HG03354 (cell line): ENCODE data around the gene RASAL3.

Source experiments
- ATAC-seq: cut with Tn5 transposase; IDR thresholded peaks from one replicate; pipeline ENCODE4 v1.9.1; 2021; ENCODE audit warnings: mild to moderate bottlenecking; ENCODE audit not compliant: unreplicated experiment, poor library complexity, severe bottlenecking

RASAL3 gene

DNA sequence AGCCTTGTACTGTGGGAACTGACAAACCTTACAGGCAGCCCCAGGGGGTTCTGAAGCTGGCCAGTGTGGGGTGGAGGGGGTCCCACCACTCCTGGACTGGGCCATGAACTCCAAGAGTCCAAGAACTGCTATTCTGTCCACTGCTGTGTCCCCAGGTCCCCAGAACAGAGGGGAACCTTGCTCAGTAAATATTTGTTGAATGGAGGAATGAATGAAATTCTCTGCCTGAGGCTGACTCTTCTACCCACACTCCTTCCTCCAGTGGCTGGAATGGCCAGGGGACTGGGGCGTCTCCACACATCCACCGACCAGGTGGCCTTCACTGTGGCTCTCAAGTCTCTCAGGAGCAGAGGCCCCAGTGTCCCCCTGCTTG, 26.2 kb downstream of the RASAL3 start:
- ATAC-seq = no peak

DNA sequence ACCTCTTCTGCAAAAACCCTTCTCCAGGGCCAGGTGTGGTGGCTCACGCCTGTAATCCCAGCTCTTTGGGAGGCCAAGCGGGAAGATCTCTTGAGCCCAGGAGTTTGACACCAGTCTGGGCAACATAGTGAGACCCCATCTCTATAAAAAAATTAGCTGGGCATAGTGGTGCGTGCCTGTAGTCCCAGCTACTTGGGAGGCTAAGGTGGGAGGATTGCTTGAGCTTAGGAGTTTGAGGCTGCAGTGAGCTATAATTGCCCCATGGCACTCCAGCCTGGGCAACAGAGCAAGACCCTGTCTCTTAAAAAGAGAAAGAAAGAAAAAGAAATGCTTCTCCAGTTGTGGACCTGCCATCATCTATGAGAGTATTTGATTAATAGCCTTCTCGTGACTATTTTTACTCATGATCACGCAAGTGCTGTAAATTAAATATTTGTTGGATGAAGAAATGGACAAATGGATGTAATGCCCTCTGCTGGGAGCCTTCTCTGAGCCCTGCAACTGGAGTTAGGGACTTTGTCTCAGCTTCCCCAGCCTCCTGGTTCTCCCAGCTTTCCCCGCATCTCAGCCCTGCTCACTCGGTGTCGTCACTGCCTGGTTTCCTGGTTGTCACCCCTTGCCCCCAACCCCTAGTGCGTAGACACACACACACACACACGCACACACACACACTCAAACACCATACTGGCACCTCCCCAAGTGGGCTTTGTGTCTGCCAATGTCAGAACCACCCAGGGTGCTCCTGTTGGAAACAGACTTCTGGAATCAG, 26.8 kb downstream of the RASAL3 start:
- no peak for ATAC-seq

DNA sequence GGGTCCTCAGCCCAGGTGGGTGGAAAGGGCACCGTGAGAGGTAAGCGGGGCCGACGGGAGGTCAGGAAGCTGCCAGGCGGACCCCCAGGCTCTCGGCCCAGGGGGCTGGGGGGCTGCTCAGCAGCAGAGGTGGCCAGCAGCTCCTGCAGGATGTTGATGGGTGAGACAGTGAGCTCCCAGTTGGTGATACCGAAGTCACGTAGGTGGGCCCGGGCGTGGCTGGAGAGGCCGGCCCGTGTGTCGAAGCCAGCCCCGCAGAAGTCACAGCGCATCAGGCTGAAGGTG, 27.6 kb downstream of the RASAL3 start:
- no peak for ATAC-seq

DNA sequence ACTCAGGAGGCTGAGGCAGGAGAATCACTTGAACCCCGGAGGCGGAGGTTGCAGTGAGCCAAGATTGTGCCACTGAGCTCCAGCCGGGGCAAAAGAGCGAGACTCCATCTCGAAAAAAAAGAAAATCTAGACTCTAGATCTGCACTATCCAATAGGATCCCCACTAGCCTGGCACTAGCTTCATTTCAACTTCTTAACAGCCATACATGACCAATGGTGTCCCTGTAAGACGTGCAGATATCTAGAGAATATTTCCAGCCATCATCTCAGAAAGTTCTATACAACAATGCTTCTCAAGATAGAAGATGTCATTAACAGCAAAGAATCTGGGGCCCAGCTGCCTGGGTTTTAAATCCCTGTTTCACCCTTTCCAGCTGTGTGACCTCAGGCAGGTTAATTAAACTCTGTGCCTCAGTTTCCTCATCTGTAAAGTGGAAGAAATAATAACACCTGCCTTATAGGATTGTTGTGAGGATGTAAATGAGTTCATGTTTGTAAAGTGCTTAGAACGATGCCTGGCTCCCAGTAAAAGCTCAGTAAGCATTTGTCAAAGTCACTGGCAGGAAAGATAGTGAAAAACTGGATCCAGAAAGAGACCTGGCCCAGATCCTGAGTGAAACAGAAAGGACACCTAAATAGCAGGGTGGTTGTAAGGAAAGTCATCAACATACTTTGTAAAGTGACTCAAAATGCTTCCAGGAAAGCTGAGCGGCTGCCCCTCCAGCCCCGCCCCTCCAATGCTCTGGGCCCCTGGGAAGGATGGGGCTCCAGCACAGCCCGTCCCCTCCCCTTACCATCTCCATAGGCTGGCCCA, 28.1 kb downstream of the RASAL3 start:
- ATAC-seq = no peak

DNA sequence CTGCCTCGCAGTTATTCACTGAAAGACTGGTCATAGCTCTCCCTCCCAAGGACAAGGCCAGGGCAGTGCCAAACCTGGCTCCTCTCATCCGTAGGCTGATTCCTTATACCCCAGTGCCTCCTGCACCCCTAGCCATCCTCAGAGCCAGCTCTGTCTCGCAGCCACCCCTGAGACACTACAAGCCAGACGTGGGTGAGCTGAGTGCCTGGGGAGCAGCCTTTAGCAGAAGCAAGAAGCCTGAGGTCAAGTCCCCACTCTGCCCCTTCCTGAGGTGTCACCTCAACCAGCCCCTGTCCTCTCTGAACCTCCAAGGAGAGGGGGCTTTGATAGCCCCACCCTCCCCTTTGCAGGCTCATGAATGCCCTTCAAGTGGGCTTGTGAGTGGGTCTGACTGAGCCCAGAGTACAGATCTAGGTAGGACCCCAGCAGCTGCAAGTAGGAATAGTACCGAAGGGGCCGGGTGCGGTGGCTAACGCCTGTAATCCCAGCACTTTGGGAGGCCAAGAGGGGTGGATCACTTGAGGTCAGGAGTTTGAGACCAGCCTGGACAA, 30.8 kb downstream of the RASAL3 start:
- ATAC-seq = no peak

DNA sequence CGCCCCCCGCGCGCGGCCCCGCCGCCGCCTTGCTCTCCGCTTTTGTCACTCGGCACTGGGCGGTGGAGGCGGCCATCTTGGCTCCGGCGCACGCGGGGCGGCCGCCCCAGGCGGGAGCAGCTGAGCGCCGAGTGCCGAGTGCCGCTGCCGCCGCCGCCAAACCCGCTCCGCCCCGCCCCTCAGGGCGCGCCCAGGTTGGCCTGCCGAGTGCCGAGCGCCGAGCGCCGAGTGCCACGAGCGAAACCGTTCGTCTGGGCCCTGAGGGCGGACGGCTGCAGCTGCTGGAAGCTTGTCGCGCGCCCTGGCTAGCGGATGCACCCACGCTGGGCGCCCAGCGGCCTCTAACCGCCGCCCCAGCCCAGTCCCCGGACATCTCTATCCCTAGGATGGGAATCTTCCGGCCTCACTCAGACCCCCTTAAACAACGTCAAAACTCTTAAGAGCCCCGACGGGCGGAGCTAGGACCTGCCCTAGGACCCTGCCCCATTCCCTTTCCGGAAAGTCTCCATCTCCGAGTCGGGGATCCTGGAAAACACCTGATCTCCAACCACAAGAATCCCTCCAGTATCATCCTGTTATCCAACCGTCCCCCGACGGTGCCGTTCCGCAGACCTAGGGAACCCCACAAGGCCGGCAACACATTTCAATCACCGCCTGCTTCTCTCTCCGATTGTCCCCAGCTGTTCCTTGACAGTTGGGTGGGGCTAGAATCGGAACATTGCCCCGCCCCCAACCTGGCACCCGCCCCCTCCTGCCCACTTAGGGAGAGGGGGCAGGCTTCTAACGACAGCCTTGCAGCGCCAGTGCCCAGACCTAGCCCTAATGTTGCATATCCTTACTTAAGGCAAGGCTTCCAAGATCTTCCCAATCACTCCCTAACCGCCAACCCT, 31.5 kb downstream of the RASAL3 start:
- peak; percentile 71 for ATAC-seq

DNA sequence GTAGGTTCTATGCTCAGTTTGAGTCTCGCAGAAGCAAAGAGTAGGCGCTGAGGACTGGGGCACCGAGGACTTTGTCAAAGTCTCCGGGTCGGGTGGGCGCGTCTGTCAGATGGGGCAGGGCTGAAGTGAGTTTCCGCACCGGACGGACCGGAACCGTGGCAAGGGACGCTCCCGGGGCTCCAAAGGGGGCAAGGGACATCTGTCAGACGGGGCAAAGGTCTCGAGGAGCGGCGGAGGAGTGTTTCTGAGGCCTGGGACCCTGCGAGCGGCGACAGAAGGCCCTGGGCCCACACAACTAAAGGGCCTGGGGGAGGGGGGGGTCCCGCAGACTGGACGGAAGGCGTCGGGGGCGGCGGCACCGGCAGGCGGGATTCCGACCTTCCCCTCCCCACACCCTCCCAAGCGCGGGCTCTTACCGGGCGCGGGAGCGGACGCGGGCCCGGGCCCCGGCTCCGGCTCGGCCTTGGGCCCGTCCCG, 32.3 kb downstream of the RASAL3 start:
- ATAC-seq = peak; percentile 21

DNA sequence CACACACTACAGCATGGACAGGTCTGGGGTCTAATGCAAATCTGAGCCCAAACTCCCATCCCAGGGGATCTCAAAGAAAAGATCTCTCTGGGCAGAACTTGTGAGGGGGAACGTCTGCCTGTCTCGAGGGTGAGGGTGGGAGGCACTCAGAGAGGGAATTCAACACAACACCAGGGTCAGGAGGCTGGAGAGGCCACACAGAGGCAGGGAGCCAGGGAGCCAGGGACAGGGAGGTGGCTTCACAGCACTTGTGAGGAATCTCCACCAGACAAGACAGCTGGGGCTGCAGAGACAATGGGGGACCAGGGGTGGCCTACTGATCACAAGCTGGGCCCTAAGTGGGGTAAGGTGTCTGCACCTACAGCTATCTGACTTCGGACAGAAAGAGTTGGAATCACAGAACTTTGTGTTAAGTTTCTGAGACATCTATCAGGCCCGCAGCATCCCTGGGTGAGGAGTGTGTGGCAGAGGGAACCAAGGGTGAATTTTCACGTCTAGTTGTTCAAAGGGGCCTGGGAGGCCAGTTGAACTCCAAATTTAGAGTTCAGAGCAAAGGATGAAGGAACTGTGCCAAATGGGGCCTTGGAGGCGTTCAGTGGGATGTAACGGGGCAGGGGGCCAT, 32.8 kb downstream of the RASAL3 start:
- no peak for ATAC-seq

DNA sequence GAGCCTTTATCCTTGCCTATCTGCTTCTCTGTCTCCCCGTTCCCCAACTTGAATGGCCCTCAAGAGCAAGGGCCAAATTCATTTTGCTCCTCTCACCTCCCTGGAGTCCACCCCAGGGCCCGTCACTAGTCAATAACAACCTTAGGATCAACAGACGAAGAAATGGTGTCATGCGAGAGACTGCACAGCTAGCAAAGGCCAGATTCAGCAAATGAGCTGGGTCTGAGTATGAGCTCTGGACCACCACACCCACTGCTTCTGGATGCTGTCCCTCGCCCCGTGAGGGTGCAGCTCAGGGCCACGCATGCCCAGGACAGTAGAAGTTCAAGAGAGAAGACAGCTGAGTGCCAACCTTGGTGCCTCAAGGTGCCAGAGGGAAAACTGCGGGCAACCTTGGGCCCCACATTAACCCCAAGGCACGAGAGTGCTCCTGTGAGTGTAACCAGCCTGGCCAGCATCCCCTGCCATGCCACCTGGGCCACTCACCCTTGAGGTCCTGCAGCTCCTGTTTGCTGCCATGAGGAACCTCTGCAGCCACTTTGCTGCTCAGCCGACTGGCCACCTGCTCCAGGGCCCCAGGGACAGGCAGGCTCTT, 33.7 kb downstream of the RASAL3 start:
- ATAC-seq = no peak

DNA sequence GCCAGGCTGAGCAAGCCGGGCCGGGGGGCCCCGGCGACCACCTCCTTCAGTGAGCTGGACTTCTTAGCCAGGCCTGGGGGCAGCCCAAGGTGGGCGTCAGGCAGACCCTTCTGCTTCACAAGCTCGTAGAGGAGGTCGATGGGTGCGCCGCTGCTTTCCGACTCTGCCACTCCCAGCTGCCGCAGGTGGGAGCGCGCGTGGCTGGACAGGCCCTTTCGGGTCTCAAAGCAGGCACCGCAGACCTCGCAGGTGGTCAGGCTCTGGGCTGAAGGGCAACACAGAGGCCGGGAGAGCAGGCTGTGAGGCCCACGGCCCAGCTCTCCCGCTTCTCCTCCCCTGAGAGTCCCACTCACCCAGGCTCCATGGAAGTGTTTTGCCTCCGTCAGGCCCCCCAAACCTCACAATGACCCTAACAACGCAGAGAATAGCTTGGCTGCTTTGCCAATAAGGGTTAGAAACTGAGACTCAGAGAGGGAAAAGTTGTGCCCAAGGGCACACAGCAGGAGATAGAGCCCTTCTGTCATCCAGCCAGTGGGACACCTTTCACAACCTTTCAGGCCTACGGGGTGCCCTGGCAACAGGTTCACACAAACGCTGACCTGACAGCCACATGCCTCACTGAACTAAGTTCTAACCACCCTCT, 34.4 kb downstream of the RASAL3 start:
- ATAC-seq = no peak

DNA sequence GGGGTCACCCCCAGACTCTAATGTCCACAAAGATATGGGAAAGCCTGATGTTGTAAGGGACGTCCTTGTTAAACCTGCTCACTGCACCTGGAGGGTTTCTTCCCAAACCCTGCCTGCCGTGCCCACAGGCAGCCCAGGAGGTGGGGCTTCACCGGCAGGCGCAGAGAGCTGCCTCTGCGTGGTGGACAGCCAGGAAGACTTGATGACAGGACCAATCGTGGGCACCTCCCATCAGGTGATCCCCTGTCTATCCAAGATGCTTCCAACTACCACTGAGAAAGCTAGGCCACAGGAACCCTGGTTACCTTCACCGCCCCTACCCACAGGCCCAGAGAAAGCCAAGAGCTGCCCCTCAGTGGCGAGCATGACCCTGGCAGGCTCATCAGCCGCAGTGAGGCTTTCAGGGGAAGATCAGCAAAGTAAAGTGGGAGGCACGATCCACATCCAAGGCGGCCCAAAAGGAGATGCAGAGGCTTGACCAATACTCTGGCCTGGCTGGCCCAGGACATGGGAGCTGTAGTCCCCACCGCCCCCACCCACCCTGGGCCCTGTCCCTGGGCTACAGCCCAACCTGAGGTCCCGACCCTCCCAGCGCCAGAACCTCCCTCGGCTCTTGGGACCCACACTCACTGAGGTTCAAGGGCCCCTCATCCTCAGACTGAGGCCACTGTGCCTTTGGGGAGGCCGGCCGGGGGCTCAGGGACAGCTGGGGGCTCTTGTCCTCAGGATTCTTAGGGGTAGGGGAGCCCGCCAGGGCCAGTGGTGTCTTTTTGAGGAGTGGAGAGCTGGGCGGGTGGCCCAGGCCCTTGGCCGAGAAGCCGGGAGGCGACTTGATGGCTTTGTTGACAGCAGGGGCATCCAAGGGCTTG, 35.2 kb downstream of the RASAL3 start:
- ATAC-seq = no peak

DNA sequence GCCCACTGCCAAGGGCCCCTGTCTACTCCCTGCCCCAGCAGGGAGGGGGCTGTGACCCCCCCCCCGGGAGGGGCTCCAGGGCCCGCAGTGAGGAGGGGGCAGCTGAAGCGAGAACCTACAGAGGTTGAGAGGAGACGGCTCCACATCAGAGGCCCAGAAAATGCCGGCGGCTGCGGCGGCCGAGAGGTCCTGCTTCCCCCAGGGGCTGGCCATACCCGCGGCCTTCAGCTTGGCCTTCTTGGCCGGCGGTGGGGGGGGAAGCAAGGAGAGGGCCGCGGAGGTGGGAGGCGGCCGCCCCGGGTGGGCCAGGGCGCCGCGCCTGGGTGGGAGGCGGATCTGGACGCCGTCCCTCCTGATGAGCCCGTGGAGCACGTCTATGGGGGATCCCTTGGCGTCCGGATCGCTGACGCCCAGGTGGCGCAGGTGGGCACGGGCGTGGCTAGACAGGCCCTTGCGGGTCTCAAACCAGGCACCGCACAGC, 36.3 kb downstream of the RASAL3 start:
- no peak for ATAC-seq

DNA sequence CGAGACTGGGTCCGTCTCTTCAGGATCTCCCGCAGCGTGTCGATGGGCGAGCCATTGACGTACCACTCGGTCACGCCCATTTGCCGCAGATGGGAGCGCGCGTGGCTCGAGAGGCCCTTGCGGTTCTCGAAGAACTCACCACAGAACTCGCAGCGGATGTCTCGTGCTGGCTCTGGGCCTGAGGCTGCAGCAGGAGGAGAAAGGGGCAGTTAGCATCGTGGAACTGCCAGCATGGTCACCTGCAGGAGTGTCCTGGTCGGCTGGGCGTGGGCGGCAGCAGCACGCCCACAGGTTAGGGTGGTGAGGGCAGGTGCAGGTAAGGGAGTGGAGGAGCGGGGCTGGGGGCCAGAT, 37.0 kb downstream of the RASAL3 start:
- ATAC-seq = no peak

DNA sequence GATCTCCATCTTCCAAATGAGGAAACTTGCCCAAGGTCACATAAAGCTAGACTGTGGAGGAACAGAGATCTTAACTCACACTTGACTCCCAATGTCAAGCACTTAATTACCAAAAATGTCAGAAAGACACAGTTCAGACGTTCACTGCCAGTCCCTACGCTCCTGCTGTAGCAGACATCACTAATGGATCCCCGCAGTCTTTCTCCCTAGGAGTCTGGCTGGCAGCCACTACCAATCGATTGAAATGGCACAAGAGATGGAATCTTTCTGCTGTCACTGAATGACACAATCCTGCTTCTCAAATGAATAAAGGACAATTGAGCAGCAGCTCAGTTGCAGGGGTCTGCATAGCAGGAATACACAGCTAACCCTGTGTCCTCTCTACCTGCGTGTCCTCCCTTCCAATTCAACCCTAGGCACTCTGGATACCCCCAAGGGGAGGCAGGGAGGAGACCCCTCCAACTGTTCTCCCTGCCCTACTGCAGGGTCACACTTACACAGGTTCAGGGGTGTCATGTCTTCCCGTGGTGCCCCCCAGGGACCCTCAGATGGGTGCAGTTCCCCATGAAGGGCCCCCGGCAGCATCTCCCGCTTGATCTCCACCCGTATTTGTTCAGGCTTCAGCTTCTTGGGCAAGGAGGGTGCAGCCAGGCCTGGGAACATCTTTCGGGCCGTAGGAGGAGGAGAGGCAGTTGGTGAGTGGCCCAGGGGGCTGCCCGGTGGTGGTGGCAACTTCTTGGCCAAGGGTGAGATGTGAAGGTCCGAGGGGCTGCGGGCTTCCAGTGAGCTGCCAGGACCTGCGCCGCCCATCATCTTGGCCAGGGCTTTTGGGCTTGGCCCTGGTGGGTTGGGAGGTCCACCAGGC, 37.6 kb downstream of the RASAL3 start:
- no peak for ATAC-seq

DNA sequence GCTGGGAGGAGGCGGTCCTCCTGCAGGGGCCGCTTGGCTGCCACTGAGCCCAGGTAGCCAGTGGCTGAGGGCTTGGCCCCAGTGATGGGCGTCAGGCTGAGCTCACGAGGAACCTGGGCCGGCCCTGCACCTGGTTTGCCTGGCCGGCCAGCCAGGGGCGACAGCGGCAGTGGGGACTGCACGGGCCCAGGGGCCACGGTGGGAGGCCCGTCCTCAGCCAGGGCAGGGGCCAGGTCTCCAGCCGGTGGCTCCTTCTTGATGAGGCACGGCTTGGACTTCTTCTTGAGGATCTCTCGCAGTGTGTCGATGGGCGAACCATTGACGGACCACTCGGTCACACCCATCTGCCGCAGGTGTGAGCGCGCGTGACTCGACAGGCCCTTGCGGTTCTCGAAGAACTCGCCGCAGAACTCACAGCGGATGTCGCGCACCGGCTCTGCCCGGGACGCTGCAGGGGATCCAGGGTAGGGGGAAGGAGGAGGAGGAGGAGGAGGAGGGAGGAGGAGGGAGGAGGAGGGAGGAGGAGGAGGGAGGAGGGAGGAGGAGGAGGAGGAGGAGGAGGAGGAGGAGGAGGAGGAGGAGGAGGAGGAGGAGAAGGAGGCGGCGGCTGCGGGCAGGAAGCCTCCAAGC, 38.9 kb downstream of the RASAL3 start:
- ATAC-seq = no peak

DNA sequence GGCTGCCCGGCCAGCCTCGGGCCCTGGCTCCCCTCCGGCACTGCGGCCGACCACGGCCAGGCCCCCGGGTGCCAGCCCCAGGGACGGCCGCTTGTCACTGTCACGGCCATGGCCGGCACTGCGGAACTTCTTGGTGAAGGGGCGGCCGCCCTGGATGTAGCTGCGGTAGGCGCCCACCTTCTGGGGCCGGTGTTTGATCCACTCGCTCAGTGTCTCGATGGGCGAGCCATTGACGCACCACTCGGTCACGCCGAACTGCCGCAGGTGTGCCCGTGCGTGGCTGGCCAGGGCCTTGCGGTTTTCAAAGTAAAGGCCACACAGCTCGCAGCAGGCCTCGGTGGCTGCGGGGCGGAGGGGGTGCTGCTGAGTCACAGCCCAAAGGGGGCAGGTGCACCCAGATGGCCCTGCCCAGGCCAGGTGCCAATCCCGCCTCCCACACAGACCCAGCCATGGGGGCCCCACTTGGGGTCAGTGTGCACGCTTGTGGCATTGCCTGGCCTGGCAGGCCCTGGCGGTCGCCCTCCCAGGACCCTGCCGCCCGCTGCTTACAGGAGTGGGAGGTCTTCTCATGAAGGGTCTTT, 39.6 kb downstream of the RASAL3 start:
- no peak for ATAC-seq
